ENCODE results near the gene RPP30. TPM values are rescaled to one million over a fixed set of nuclear protein-coding genes. Genes with fewer than 3 reads are reported as not detected.

RPP30 gene
- total and polyA plus RNA-seq, 2 of the 13 experiments (the other 11 are each of a cell fraction or from before 2014, with no cell fraction given), result 27.1 to 65.0 TPM

- TF ChIP-seq ZSCAN5A (CRISPR knock-in tag; IDR thresholded peaks at IDR 0.05; ENCODE audit: borderline replicate concordance) (no peak), FOXP4 (CRISPR knock-in tag; IDR thresholded peaks at IDR 0.05) (peak; percentile 67; the same call in 1 of the 2 replicates), THAP8 (CRISPR knock-in tag; IDR thresholded peaks at IDR 0.05; ENCODE audit: borderline replicate concordance) (no peak), RFX1 (IDR thresholded peaks at IDR 0.05) (peak; percentile 34; the same call in 1 of the 2 replicates), HOXA9 (CRISPR knock-in tag; IDR thresholded peaks at IDR 0.05; ENCODE audit: borderline replicate concordance) (no peak), ZFP82 (CRISPR knock-in tag; IDR thresholded peaks at IDR 0.05; ENCODE audit: borderline replicate concordance) (no peak), KDM1A (CRISPR knock-in tag; IDR thresholded peaks at IDR 0.05) (no peak), TEAD3 (CRISPR knock-in tag; optimal IDR thresholded peaks at IDR 0.05; ENCODE audit: borderline replicate concordance) (peak; percentile 80), ZNF615 (CRISPR knock-in tag; IDR thresholded peaks at IDR 0.05; ENCODE audit: borderline replicate concordance) (no peak), SATB2 (CRISPR knock-in tag; IDR thresholded peaks at IDR 0.05) (no peak), FUBP1 (CRISPR knock-in tag; IDR thresholded peaks at IDR 0.05; ENCODE audit: borderline replicate concordance) (no peak), MEIS1 (CRISPR knock-in tag; IDR thresholded peaks at IDR 0.05; ENCODE audit: borderline replicate concordance) (peak; percentile 62; the same call in 1 of the 2 replicates), MXD1 (CRISPR knock-in tag; IDR thresholded peaks at IDR 0.05) (no peak), ZSCAN25 (CRISPR knock-in tag; IDR thresholded peaks at IDR 0.05) (no peak), ZNF572 (CRISPR knock-in tag; IDR thresholded peaks at IDR 0.05) (no peak), PHF5A (CRISPR knock-in tag; IDR thresholded peaks at IDR 0.05; ENCODE audit: low read depth, unreplicated experiment) (peak; percentile 82), YEATS4 (CRISPR knock-in tag; IDR thresholded peaks at IDR 0.05; ENCODE audit: borderline replicate concordance) (peak; percentile 44; the same call in 1 of the 2 replicates), ATF1 (CRISPR knock-in tag; IDR thresholded peaks at IDR 0.05) (peak; percentile 71), ZNF441 (CRISPR knock-in tag; IDR thresholded peaks at IDR 0.05; ENCODE audit: borderline replicate concordance) (0 out of 2 replicates have a peak, but pooled peaks have one; percentile 27), PTBP1 (IDR thresholded peaks at IDR 0.05; ENCODE audit: low read depth, low read length, poor library complexity, severe bottlenecking) (no peak), EP300 (IDR thresholded peaks at IDR 0.05; ENCODE audit: low read depth in 2 of 2, low read length in 2 of 2) (peak; percentile 66 to 91), EP300 (CRISPR knock-in tag; IDR thresholded peaks at IDR 0.05; ENCODE audit: borderline replicate concordance) (peak; percentile 74)
These were observed 59.4 kb downstream of the RPP30 start (continued) for GRCh38 chr10:90930971-90931871.

Measured in HepG2 (cell line).